Activated T-cell treated with anti-CD3 and anti-CD28 coated beads for 24 hours (primary cell): ENCODE measurements around the gene RGS12.

Experiments used
- DNase-seq: peaks from one replicate; pipeline ENCODE4 v3.0.0-alpha.2; 2020; ENCODE audit warnings: low read depth

Gene RGS12

GRCh38 chr4:3312362-3312761 is 19.5 kb downstream of the RGS12 start:
- no peak for DNase-seq

- no peak for DNase-seq
These were observed 20.3 kb downstream of the RGS12 start for GRCh38 chr4:3313139-3313538.

GRCh38 chr4:3313556-3314228 is 20.9 kb downstream of the RGS12 start:
- DNase-seq: no peak

- DNase-seq: no peak
These were observed 22.0 kb downstream of the RGS12 start for GRCh38 chr4:3314706-3315260.

GRCh38 chr4:3315566-3315965 is 22.7 kb downstream of the RGS12 start:
- DNase-seq: no peak

- DNase-seq: no peak
These were observed 23.3 kb downstream of the RGS12 start for GRCh38 chr4:3316146-3316545.

GRCh38 chr4:3317011-3317655 is 24.3 kb downstream of the RGS12 start:
- DNase-seq: no peak

- DNase-seq: no peak
These were observed 24.9 kb downstream of the RGS12 start for GRCh38 chr4:3317656-3318211.

GRCh38 chr4:3318561-3319021 is 25.8 kb downstream of the RGS12 start:
- DNase-seq: no peak

- DNase-seq: no peak
These were observed 27.7 kb downstream of the RGS12 start for GRCh38 chr4:3320361-3321023.

GRCh38 chr4:3321295-3321889 is 28.6 kb downstream of the RGS12 start:
- no peak for DNase-seq

- no peak for DNase-seq
These were observed 29.3 kb downstream of the RGS12 start for GRCh38 chr4:3322059-3322550.

- DNase-seq: no peak
These were observed 30.3 kb downstream of the RGS12 start for GRCh38 chr4:3323071-3323481.

GRCh38 chr4:3324093-3324815 is 31.4 kb downstream of the RGS12 start:
- DNase-seq: no peak

- no peak for DNase-seq
These were observed 36.2 kb downstream of the RGS12 start for GRCh38 chr4:3328814-3329663.

- no peak for DNase-seq
These were observed 37.1 kb downstream of the RGS12 start for GRCh38 chr4:3329887-3330286.

- no peak for DNase-seq
These were observed 37.9 kb downstream of the RGS12 start for GRCh38 chr4:3330707-3331106.

- no peak for DNase-seq
These were observed 38.9 kb downstream of the RGS12 start for GRCh38 chr4:3331511-3332394.

GRCh38 chr4:3332498-3332897 is 39.7 kb downstream of the RGS12 start:
- DNase-seq: no peak
